ENCODE results near the gene MDGA2.

DNA sequence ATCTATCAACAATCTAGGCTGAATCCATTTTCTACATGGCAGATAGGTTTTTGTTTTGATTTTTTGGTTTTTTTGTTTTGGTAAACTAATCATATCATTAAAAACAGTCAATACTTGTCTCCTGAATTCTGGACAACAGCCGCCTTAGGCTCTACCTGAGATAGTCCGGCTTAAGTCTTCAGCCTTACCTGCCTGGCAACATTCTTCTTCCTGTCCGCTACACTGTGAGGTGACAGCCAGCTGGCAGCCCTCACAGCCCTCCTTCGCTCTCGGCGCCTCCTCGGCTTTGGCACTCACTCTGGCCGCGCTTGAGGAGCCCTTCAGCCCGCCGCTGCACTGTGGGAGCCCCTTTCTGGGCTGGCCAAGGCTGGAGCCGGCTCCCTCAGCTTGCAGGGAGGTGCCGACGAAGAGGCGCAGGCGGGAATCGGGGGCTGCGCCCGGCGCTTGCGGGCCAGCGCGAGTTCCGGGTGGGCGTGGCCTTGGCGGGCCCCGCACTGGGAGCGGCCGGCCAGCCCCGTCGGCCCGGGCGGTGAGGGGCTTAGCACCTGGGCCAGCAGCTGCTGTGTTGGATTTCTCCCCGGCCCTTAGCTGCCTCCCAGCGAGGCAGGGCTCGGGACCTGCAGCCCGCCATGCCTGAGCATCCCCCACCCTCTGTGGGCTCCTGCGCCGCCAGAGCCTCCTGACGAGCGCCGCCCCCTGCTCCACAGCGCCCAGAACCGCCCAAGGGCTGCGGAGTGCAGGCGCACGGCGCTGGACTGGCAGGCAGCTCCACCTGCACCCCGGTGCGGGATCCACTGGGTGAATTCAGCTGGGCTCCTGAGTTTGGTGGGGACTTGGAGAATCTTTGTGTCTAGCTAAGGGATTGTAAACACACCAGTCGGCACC, 49.0 kb downstream of the MDGA2 start:
- TF ChIP-seq, protein P1, sequence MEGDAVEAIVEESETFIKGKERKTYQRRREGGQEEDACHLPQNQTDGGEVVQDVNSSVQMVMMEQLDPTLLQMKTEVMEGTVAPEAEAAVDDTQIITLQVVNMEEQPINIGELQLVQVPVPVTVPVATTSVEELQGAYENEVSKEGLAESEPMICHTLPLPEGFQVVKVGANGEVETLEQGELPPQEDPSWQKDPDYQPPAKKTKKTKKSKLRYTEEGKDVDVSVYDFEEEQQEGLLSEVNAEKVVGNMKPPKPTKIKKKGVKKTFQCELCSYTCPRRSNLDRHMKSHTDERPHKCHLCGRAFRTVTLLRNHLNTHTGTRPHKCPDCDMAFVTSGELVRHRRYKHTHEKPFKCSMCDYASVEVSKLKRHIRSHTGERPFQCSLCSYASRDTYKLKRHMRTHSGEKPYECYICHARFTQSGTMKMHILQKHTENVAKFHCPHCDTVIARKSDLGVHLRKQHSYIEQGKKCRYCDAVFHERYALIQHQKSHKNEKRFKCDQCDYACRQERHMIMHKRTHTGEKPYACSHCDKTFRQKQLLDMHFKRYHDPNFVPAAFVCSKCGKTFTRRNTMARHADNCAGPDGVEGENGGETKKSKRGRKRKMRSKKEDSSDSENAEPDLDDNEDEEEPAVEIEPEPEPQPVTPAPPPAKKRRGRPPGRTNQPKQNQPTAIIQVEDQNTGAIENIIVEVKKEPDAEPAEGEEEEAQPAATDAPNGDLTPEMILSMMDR (IDR thresholded peaks at IDR 0.05): no peak
- TF ChIP-seq POLR2AphosphoS5 (IDR thresholded peaks at IDR 0.05): no peak
- no peak for TF ChIP-seq POLR2A (IDR thresholded peaks at IDR 0.05)
- TF ChIP-seq EP300 (IDR thresholded peaks at IDR 0.05): no peak

All from upper lobe of left lung (tissue), 4 donors.